Mononuclear cell (primary cell): Measurements from ENCODE around the gene PRM2. TPM values are rescaled to one million over a fixed set of nuclear protein-coding genes. Genes with fewer than 3 reads are reported as not detected.

ENCODE experiments used
- H3K27me3 ChIP-seq: 2 replicates; pipeline ENCODE4 v1.6.0; 2011; ENCODE audit warnings: low read length, control low read depth; ENCODE audit not compliant: insufficient read depth
- H3K4me1 ChIP-seq: 2 replicates; pipeline ENCODE4 v1.5.1; 2011; ENCODE audit warnings: mild to moderate bottlenecking, low read length, control low read depth; ENCODE audit not compliant: insufficient read depth
- H3K4me3 ChIP-seq: 2 replicates; pipeline ENCODE4 v1.5.1; 2011; ENCODE audit warnings: mild to moderate bottlenecking, low read length, moderate library complexity
- H3K9me3 ChIP-seq: 2 replicates; pipeline ENCODE4 v1.5.1; 2011; ENCODE audit warnings: low read depth, mild to moderate bottlenecking, control low read depth, low read length
- total RNA-seq: library from RNA; depleted of rRNA; stranded (reverse); fragments of >200 nt; gene quantifications from one replicate; pipeline ENCODE4 v1.2.3, GENCODE V29; 2012

PRM2 gene
- total RNA-seq, 1 donor = not detected

GRCh38 chr16:11251525-11252481, 24.5 kb downstream of the PRM2 start:
- H3K27me3 ChIP-seq = peaks cover 4% of the 10 kb centered on the region
- H3K4me1 ChIP-seq = peaks cover 46% of the 10 kb centered on the region
- no peak overlapping the region for H3K4me3 ChIP-seq
- H3K9me3 ChIP-seq = no peaks in the 10 kb centered on the region

- Histone ChIP-seq H3K9me3 (no peaks in the 10 kb centered on the region), H3K27me3 (peaks cover 4% of the 10 kb centered on the region), H3K4me1 (peaks cover 42% of the 10 kb centered on the region), H3K4me3 (no peak overlapping the region)
Observed at GRCh38 chr16:11250786-11251524, 25.3 kb downstream of the PRM2 start.

DNA sequence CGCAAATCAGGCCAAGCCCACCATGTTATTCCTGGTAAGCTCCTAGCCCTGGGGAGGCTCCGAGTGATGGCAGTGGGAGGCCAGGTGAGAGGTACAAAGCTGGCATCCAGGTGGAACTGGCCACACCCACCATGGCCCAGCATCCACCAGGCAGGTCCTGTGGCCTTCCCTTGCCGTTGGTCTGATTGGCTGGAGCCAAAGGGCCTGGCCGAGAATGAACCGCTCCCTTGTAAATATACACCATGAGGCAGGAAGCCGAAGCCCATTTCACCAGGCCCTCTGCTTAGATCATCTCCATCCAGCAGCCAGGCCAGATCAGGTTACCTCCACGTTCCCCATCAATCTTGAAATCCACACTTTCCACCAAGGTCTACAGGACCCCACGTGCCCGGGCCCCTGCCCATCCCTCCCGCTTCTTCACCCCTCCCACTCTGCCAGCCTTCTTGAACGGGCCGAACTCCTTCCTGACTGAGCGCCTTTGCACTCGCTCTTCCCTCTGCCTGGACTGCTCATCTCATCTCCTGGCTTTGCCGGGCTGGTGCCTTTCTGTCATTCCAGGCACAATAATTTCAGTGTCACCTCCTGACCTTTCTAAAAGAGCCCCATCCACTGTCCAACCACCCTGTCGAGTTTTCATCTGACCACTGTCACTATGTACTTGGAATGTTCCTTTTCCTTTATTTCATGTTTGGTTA, 26.0 kb downstream of the PRM2 start:
- peaks cover 4% of the 10 kb centered on the region for H3K27me3 ChIP-seq
- H3K4me1 ChIP-seq = peaks cover 40% of the 10 kb centered on the region
- no peak overlapping the region for H3K4me3 ChIP-seq
- H3K9me3 ChIP-seq = no peaks in the 10 kb centered on the region

DNA sequence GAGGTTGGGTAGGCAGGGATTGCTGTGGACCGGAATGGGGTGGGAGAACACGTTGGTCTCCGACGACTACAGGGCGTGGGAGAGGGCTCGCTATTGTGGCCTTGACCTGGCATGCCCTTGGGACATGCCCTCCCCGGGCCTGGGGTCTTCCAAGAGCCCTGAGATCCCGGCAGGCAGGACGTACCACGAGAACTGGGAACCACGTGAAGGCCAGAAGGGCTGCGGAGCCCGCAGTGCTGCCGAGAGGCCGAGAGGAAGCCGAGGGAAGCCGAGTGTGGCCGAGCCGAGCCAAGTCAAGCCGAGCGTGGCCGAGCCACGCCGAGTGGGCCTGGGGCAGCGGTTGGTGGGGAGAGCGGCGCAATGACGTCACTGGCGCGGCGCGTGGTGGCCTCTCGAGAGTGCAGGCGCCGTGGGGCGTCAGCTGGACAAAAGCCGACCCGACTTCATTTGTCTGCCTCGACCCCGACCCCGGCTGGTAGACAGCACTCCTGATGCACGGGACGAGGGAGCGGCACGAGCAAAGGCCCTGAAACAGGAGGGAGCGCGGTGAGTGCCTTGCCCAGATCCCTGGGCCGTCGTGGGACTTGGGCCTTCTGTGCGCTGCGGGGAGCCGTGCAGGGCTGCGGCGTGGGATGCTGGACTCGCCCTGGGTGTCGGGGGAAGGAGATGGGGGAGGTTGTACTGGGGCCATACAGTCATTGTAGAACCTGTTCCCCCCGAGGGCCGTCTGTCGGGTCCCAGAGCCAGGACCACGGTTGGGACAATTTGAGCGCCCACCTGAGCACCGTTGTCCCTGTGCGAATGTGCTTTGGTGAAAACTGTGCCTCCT, 26.8 kb downstream of the PRM2 start:
- H3K9me3 ChIP-seq = no peaks in the 10 kb centered on the region
- no peak overlapping the region for H3K4me3 ChIP-seq
- H3K4me1 ChIP-seq = peaks cover 32% of the 10 kb centered on the region
- H3K27me3 ChIP-seq = peaks cover 1% of the 10 kb centered on the region

- Histone ChIP-seq H3K9me3 (no peaks in the 10 kb centered on the region), H3K4me1 (peaks cover 19% of the 10 kb centered on the region), H3K4me3 (no peak overlapping the region), H3K27me3 (no peaks in the 10 kb centered on the region)
Observed at GRCh38 chr16:11248133-11248532, 28.1 kb downstream of the PRM2 start.

- H3K4me3 ChIP-seq = no peak overlapping the region
- H3K9me3 ChIP-seq = no peaks in the 10 kb centered on the region
Observed at GRCh38 chr16:11245988-11246387, 30.3 kb downstream of the PRM2 start.

GRCh38 chr16:11245222-11245737, 31.0 kb downstream of the PRM2 start:
- peaks cover 10% of the 10 kb centered on the region for H3K4me1 ChIP-seq
- H3K27me3 ChIP-seq = no peaks in the 10 kb centered on the region
- H3K4me3 ChIP-seq = no peak overlapping the region
- no peaks in the 10 kb centered on the region for H3K9me3 ChIP-seq

More at GRCh38 chr16:11245988-11246387, 30.3 kb downstream of the PRM2 start:
- Histone ChIP-seq H3K4me1 (peaks cover 3% of the 10 kb centered on the region), H3K27me3 (no peaks in the 10 kb centered on the region)

DNA sequence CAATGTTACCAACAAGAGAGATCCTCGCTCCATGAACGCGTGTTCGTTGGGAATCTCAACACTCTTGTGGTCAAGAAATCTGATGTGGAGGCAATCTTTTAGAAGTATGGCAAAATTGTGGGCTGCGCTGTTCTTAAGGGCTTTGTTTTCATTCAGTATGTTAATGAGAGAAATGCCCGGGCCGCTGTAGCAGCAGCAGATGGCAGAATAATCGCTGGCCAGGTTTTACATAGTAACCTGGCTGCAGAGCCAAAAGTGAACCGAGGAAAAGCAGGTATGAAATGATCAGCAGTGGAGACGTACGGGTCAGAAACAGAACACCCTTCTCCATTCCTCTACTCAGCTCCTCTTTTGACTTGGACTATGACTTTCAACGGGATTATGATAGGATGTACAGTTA, 33.6 kb downstream of the PRM2 start:
- Histone ChIP-seq H3K4me1 (peaks cover 10% of the 10 kb centered on the region), H3K9me3 (no peaks in the 10 kb centered on the region), H3K27me3 (no peaks in the 10 kb centered on the region), H3K4me3 (no peak overlapping the region)

- Histone ChIP-seq H3K27me3 (no peaks in the 10 kb centered on the region), H3K4me3 (no peak overlapping the region), H3K4me1 (peaks cover 16% of the 10 kb centered on the region), H3K9me3 (no peaks in the 10 kb centered on the region)
Observed at GRCh38 chr16:11241480-11242204, 34.6 kb downstream of the PRM2 start.

DNA sequence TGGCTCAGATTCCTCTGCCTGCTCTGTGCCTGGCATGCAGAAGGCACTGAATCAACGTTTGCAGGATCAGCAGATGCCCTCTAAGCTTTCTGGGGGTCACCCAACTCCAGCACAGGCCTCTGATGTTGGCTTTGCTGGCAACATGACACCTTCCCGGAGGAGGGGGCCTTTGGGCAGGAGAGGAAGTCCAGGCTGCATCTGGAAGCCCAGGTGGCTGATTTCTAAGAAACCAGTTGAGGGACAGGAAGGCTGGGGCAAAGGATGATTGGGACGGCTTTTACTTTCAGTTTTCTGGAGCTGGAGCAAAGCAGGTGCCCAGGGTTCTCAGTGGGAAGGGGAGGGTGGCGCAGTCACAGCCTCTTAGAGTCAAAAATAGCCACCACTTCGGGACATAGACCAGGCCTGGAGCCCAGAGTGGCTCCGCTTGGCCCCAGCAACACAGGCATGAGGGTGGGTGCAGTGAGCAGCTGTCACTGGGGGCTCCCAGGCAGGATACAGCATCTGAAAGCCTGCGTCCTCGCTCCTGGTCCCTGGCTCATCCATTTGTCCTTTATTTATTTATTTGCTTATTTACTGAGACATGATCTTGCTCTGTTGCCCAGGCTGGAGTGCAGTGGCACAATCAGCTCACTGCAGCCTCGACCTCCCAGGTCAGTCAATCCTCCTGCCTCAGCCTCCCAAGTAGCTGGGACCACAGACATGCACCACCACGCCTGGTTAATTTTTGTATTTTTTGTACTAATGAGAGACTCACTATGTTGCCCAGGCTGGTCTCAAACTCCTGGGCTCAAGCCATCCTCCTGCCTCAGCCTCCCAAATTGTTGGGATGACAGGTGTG, 35.4 kb downstream of the PRM2 start:
- H3K9me3 ChIP-seq = no peaks in the 10 kb centered on the region

GRCh38 chr16:11239644-11240632, 36.3 kb downstream of the PRM2 start:
- Histone ChIP-seq H3K4me1 (peaks cover 26% of the 10 kb centered on the region), H3K27me3 (no peaks in the 10 kb centered on the region), H3K4me3 (no peak overlapping the region), H3K9me3 (no peaks in the 10 kb centered on the region)

More for the DNA sequence above, 35.4 kb downstream of the PRM2 start:
- Histone ChIP-seq H3K27me3 (no peaks in the 10 kb centered on the region), H3K4me1 (peaks cover 17% of the 10 kb centered on the region), H3K4me3 (no peak overlapping the region)
